Gastroesophageal sphincter (tissue), 4 donors: ENCODE measurements around the gene MGAT5B. TPM values are rescaled to one million over a fixed set of nuclear protein-coding genes. Genes with fewer than 3 reads are reported as not detected.
"Not testable (repeated sequence)": the region's sequence is repeated elsewhere in the genome, so short reads cannot be mapped to it uniquely, and the experiment has no call there.

Experiments used
- ATAC-seq: fragments of 150-250 bp; one replicate; pipeline ENCODE4 v1.9.1; 2016; ENCODE audit warnings: mild to moderate bottlenecking, moderate library complexity
- H3K27ac ChIP-seq, 4 donors: fragments of 200-600 bp; sonication (generic) in 3 of 4; 1 replicate in 3 of 4; 2 replicates in 1 of 4; pipeline ENCODE4 v1.5.1; 2016 to 2019
- H3K27me3 ChIP-seq: fragments of 200-600 bp; sonication (generic); one replicate; pipeline ENCODE4 v1.5.1; 2019
- H3K36me3 ChIP-seq, 2 donors: fragments of 200-600 bp; sonication (generic); one replicate each; pipeline ENCODE4 v1.5.1; 2019; ENCODE audit warnings: control low read depth in 1 of 2
- H3K4me1 ChIP-seq, 3 donors: fragments of 200-600 bp; sonication (generic); 1 replicate in 2 of 3; 2 replicates in 1 of 3; pipeline ENCODE4 v1.5.1; 2016 to 2019; ENCODE audit warnings: control low read depth in 2 of 3
- H3K4me3 ChIP-seq, 2 donors: fragments of 200-600 bp; sonication (generic); one replicate each; pipeline ENCODE4 v1.5.1; 2019; ENCODE audit warnings: mild to moderate bottlenecking in 1 of 2, moderate library complexity in 1 of 2
- H3K9me3 ChIP-seq, 3 donors: fragments of 200-600 bp; sonication (generic); one replicate each; pipeline ENCODE4 v1.5.1; 2017 to 2019; ENCODE audit warnings: control low read depth in 2 of 3
- CTCF ChIP-seq, 4 experiments: fragments of 200-600 bp in 2 of 4; fragments of 450-650 bp in 2 of 4; sonication (generic) in 1 of 4; IDR thresholded peaks; one replicate each; pipeline ENCODE4 v1.5.1; 2017 to 2019; ENCODE audit warnings: antibody characterized with exemption in 4 of 4, mild to moderate bottlenecking in 2 of 4, moderate library complexity in 2 of 4
- EP300 ChIP-seq: sonication (generic); formaldehyde crosslinking; IDR thresholded peaks from one replicate; pipeline ENCODE4 v1.6.1; 2017; ENCODE audit warnings: antibody characterized with exemption, mild to moderate bottlenecking
- POLR2A ChIP-seq, 2 donors: fragments of 450-650 bp; IDR thresholded peaks; one replicate each; pipeline ENCODE4 v1.6.1; 2017; ENCODE audit warnings: antibody characterized with exemption in 2 of 2, mild to moderate bottlenecking in 2 of 2, moderate library complexity in 1 of 2
- POLR2AphosphoS5 ChIP-seq: sonication (generic); formaldehyde crosslinking; IDR thresholded peaks from one replicate; pipeline ENCODE4 v1.6.1; 2017; ENCODE audit warnings: antibody characterized with exemption
- WGBS, 2 donors: methylation state at CpG; one replicate each; pipeline ENCODE4 v1.1.5; 2018; ENCODE audit warnings: low coverage in 1 of 2; 5-methylcytosine and 5-hydroxymethylcytosine counted together
- total RNA-seq, 4 donors: library from RNA; depleted of rRNA; stranded (reverse); fragments of >200 nt; gene quantifications; one replicate each; pipeline ENCODE4 v1.1.0, GENCODE V29; 2016

MGAT5B gene
- total RNA-seq, 4 donors from 2014 or later, result 0.12 to 0.81 (median 0.29) TPM

DNA sequence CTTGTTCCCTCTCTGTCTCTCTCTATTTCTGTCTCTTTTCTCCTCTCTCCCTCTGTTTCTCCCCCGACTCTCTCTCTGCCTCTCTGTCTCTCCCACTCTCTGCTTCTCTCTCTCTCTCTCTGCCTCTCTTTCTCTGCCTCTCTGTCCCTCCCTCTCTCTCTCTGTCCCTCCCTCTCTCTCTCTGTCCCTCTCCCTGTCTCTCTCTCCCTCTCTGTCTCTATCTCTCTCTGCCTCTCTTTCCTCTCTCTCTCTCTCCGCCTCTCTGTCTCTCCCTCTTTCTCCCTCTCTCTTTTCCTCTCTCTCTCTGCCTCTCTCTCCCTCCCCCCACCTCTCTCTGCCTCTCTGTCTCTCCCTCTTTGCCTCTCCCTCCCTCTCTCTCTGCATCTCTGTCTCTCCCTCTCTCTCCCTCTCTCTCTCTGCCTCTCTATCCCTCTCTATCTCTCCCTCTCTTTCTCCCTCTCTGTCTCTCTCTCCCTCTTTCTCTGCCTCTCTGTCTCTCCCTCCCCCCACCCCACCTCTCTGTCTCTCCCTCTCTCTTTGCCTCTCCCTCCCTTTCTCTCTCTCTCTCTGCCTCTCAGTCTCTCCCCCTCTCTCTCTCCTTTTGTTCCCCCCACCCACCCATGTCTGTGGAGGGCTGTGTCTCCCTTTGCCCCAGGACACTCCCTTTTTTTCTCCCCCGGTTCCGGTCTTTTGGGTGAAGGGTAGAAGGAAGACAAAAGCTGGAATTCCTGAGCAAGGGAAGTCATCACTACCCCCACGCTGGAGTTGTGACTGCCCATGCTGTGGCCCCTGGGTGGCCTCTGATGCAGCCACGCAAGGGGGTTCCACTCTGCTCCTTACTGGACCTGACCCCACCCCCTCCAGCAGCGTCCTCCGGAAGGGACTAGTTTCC is 27.1 kb upstream of the MGAT5B start:
- Histone ChIP-seq H3K36me3 (no peaks in the 10 kb centered on the region), H3K27ac (no peak overlapping the region), H3K9me3 (no peaks in the 10 kb centered on the region), H3K27me3 (peaks cover 75% of the 10 kb centered on the region), H3K4me1 (peaks cover 0 to 23% (median 0%) of the 10 kb centered on the region in 3 donors), H3K4me3 (no peak overlapping the region)
- TF ChIP-seq POLR2AphosphoS5, result no peak
- 9 to 10% methylated on average over 1 to 3 of the region's 8 CpGs for WGBS, 2 donors
- ATAC-seq, result no peak

GRCh38 chr17:76841776-76842405 is 26.3 kb upstream of the MGAT5B start:
- WGBS, 2 donors, result 11% methylated on average over 5 of the region's 10 CpGs; no CpG with 5 or more reads in 1 of the 2 donors
- Histone ChIP-seq H3K9me3 (no peaks in the 10 kb centered on the region), H3K4me1 (peaks cover 0 to 23% (median 0%) of the 10 kb centered on the region in 3 donors), H3K36me3 (no peaks in the 10 kb centered on the region), H3K4me3 (no peak overlapping the region), H3K27me3 (peaks cover 71% of the 10 kb centered on the region), H3K27ac (no peak overlapping the region)
- no peak for TF ChIP-seq POLR2AphosphoS5
- no peak for TF ChIP-seq CTCF (IDR thresholded peaks at IDR 0.05)
- no peak for TF ChIP-seq POLR2A (IDR thresholded peaks at IDR 0.05)
- TF ChIP-seq EP300, result no peak
- no peak for ATAC-seq

DNA sequence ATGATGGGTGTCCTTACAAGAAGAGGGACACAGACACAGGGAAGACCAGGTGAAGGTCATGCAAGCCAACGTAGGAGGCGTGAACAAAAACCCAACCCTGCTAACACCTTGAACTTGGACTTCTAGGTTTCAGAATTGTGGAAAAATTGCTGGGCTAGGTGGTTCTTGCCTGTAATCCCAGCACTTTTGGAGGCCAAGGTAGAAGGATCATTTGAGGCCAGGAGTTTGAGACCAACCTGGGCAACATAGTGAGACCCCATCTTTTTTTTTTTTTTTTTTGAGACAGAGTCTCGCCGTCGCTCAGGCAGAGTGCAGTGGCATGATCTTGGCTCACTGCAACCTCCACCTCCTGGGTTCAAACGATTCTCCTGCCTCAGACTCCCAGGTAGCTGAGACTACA is 25.1 kb upstream of the MGAT5B start:
- peaks cover 71% of the 10 kb centered on the region for H3K27me3 ChIP-seq
- H3K36me3 ChIP-seq, H3K4me3 ChIP-seq, H3K9me3 ChIP-seq, ATAC-seq, H3K27ac ChIP-seq: not testable (repeated sequence)
- H3K4me1 ChIP-seq, result peaks cover 0 to 23% (median 0%) of the 10 kb centered on the region in 3 donors
- 83 to 100% methylated on average over 2 of the region's 6 CpGs for WGBS, 2 donors

GRCh38 chr17:76843703-76844484 is 24.3 kb upstream of the MGAT5B start:
- H3K9me3 ChIP-seq, result no peaks in the 10 kb centered on the region
- H3K36me3 ChIP-seq, result no peaks in the 10 kb centered on the region
- WGBS, 2 donors, result 46 to 66% methylated on average over 3 to 4 of the region's 10 CpGs
- no peak for ATAC-seq
- H3K27ac ChIP-seq, result no peak overlapping the region
- TF ChIP-seq CTCF (IDR thresholded peaks at IDR 0.05) (no peak), POLR2AphosphoS5 (no peak), POLR2A (IDR thresholded peaks at IDR 0.05) (no peak), EP300 (no peak)
- no peak overlapping the region for H3K4me3 ChIP-seq
- peaks cover 73% of the 10 kb centered on the region for H3K27me3 ChIP-seq
- H3K4me1 ChIP-seq, result peaks cover 0 to 23% (median 0%) of the 10 kb centered on the region in 3 donors

DNA sequence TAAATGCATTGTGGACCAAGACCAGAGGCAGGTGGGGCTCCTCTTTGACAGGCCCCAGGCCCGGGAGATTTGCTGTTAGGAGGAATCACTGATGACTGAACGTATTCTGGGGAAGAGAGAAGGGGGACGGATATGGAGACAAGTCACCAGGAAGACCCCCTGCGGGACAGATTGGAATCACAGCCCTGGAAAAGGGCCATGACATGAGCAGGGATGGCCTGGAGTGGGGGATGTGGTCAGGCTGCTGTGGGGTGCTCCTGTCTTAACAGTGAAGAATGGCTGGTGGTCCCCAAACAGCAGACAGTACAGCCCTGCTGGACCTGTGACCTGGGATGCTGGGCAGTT is 23.7 kb upstream of the MGAT5B start:
- Histone ChIP-seq H3K27me3 (peaks cover 73% of the 10 kb centered on the region), H3K36me3 (no peaks in the 10 kb centered on the region), H3K4me1 (peaks cover 0 to 20% (median 0%) of the 10 kb centered on the region in 3 donors), H3K27ac (no peak overlapping the region), H3K9me3 (no peaks in the 10 kb centered on the region), H3K4me3 (no peak overlapping the region)
- TF ChIP-seq POLR2AphosphoS5 (no peak), POLR2A (IDR thresholded peaks at IDR 0.05) (no peak), EP300 (no peak)
- 61 to 100% methylated on average over 1 to 3 of the region's 4 CpGs for WGBS, 2 donors
- no peak for ATAC-seq

GRCh38 chr17:76844846-76845245 is 23.4 kb upstream of the MGAT5B start:
- TF ChIP-seq POLR2A (IDR thresholded peaks at IDR 0.05), result no peak
- no peak for TF ChIP-seq EP300
- no peak for TF ChIP-seq CTCF (IDR thresholded peaks at IDR 0.05)
- no peak for TF ChIP-seq POLR2AphosphoS5
- Histone ChIP-seq H3K4me3 (no peak overlapping the region), H3K36me3 (no peaks in the 10 kb centered on the region), H3K9me3 (no peaks in the 10 kb centered on the region), H3K4me1 (peaks cover 0 to 16% (median 0%) of the 10 kb centered on the region in 3 donors), H3K27ac (no peak overlapping the region), H3K27me3 (peaks cover 72% of the 10 kb centered on the region)
- 22 to 39% methylated on average over 4 to 8 of the region's 8 CpGs for WGBS, 2 donors
- ATAC-seq, result no peak
